GM23338 (cell line): ENCODE measurements around the gene P2RY13. TPM values are rescaled to one million over a fixed set of nuclear protein-coding genes. Genes with fewer than 3 reads are reported as not detected.

Experiments used
- ATAC-seq: fragments of 200-7000 bp; cut with Tn5 transposase; 3 replicates; pipeline ENCODE4 v1.9.1; 2020
- DNase-seq: peaks from one replicate; pipeline ENCODE4 v3.0.0-alpha.2; 2015; ENCODE audit warnings: low spot score
- H2AFZ ChIP-seq: fragments of 200-600 bp; sonication (generic); 2 replicates; pipeline ENCODE4 v1.8.0; 2016; ENCODE audit warnings: antibody characterized with exemption, mild to moderate bottlenecking, moderate library complexity
- H3F3A ChIP-seq: fragments of 200-600 bp; sonication (generic); replicated peaks from 2 replicates; pipeline ENCODE4 v1.8.0; 2017; ENCODE audit warnings: antibody characterized with exemption, mixed run types, low read depth
- H3K27ac ChIP-seq: fragments of 200-600 bp; sonication (generic); 2 replicates; pipeline ENCODE4 v1.6.1; 2016; ENCODE audit warnings: low read depth
- H3K27me3 ChIP-seq: fragments of 200-600 bp; sonication (generic); 2 replicates; pipeline ENCODE4 v1.8.0; 2016; ENCODE audit warnings: mild to moderate bottlenecking, mixed run types, moderate library complexity; ENCODE audit not compliant: insufficient read depth
- H3K36me3 ChIP-seq: fragments of 200-600 bp; sonication (generic); 2 replicates; pipeline ENCODE4 v1.8.0; 2016; ENCODE audit warnings: mild to moderate bottlenecking; ENCODE audit not compliant: insufficient read depth
- H3K4me1 ChIP-seq: fragments of 200-600 bp; sonication (generic); 2 replicates; pipeline ENCODE4 v1.8.0; 2016; ENCODE audit warnings: mild to moderate bottlenecking, moderate library complexity; ENCODE audit not compliant: insufficient read depth
- H3K4me2 ChIP-seq: fragments of 200-600 bp; sonication (generic); 2 replicates; pipeline ENCODE4 v1.7.1; 2017; ENCODE audit warnings: mixed run types
- H3K4me3 ChIP-seq: fragments of 200-600 bp; sonication (generic); 2 replicates; pipeline ENCODE4 v1.6.1; 2016; ENCODE audit warnings: mixed run types
- H3K79me2 ChIP-seq: fragments of 200-600 bp; sonication (generic); replicated peaks from 2 replicates; pipeline ENCODE4 v1.8.0; 2017; ENCODE audit warnings: mild to moderate bottlenecking; ENCODE audit not compliant: insufficient read depth
- H3K9me2 ChIP-seq: fragments of 200-600 bp; sonication (generic); 2 replicates; pipeline ENCODE4 v1.8.0; 2017; ENCODE audit not compliant: insufficient read depth
- H4K20me1 ChIP-seq: fragments of 200-600 bp; sonication (generic); replicated peaks from 2 replicates; pipeline ENCODE4 v1.8.0; 2017; ENCODE audit warnings: mild to moderate bottlenecking; ENCODE audit not compliant: insufficient read depth
- H3K27ac Mint-ChIP-seq: 2 replicates; pipeline ENCODE4 v1.8.0; 2020; ENCODE audit warnings: inconsistent platforms, mild to moderate bottlenecking, moderate library complexity, mixed read lengths
- H3K27me3 Mint-ChIP-seq: 3 replicates; pipeline ENCODE4 v1.8.0; 2022; ENCODE audit warnings: low read depth, mild to moderate bottlenecking, moderate library complexity, mixed read lengths, inconsistent platforms; ENCODE audit not compliant: insufficient read depth, poor library complexity
- H3K36me3 Mint-ChIP-seq: 3 replicates; pipeline ENCODE4 v1.8.0; 2021; ENCODE audit warnings: low read depth, mild to moderate bottlenecking, inconsistent platforms, moderate library complexity, mixed read lengths
- H3K4me1 Mint-ChIP-seq: 3 replicates; pipeline ENCODE4 v1.8.0; 2020; ENCODE audit warnings: mild to moderate bottlenecking, inconsistent platforms, mixed read lengths
- H3K4me3 Mint-ChIP-seq: 3 replicates; pipeline ENCODE4 v1.8.0; 2021; ENCODE audit warnings: moderate library complexity, mild to moderate bottlenecking, inconsistent platforms, mixed read lengths
- H3K9me3 Mint-ChIP-seq: 3 replicates; pipeline ENCODE4 v1.8.0; 2020; ENCODE audit warnings: moderate library complexity, mild to moderate bottlenecking, inconsistent platforms, mixed read lengths
- CTCF ChIP-seq, 2 experiments: fragments of 200-600 bp in 1 of 2; sonication (generic) in 1 of 2; conservative IDR thresholded peaks; 2 replicates each; pipeline versions ENCODE4 v1.5.1 to v1.6.1; 2016 to 2017; ENCODE audit warnings: antibody characterized with exemption in 2 of 2, low read depth in 2 of 2, mild to moderate bottlenecking in 2 of 2, moderate library complexity in 1 of 2
- ETS1 ChIP-seq: IDR thresholded peaks from 2 replicates; pipeline ENCODE4 v1.6.1; 2016; ENCODE audit warnings: antibody characterized with exemption
- EZH2phosphoT487 ChIP-seq: fragments of 200-600 bp; sonication (generic); IDR thresholded peaks from one replicate; pipeline ENCODE4 v1.8.1; 2018; ENCODE audit warnings: antibody characterized with exemption; ENCODE audit not compliant: unreplicated experiment
- POLR2AphosphoS5 ChIP-seq: IDR thresholded peaks from 2 replicates; pipeline ENCODE4 v1.6.1; 2016; ENCODE audit warnings: antibody characterized with exemption, low read depth
- REST ChIP-seq: IDR thresholded peaks from one replicate; pipeline ENCODE4 v1.6.1; 2018; ENCODE audit warnings: antibody characterized with exemption; ENCODE audit not compliant: unreplicated experiment
- STAT1 ChIP-seq: IDR thresholded peaks from one replicate; pipeline ENCODE4 v1.6.1; 2016; ENCODE audit warnings: antibody characterized with exemption; ENCODE audit not compliant: unreplicated experiment
- ZNF114 ChIP-seq: fragments of 250-450 bp; sonication (Bioruptor Pico); IDR thresholded peaks from 2 replicates; pipeline ENCODE4 v1.5.0; 2020; ENCODE audit warnings: mild to moderate bottlenecking, moderate library complexity
- polyA plus RNA-seq: library from polyadenylated mRNA; unstranded; fragments of >200 nt; fragmentation: Nextera tagmentation; extraction: Ambion mirVana; gene quantifications from 2 replicates; pipeline ENCODE4 v1.2.1, GENCODE V29; 2016
- total RNA-seq: library from RNA; depleted of rRNA; stranded (reverse); fragments of >200 nt; shearing (Covaris generic); gene quantifications from 2 replicates; pipeline ENCODE4 v1.2.3, GENCODE V29; 2014

P2RY13 gene
- total and polyA plus RNA-seq, 2 experiments from 2014 or later = 0.68 TPM; not detected in 1

- TF ChIP-seq REST (no peak), POLR2AphosphoS5 (no peak), CTCF (conservative IDR thresholded peaks at IDR 0.05; ENCODE audit: low read depth in 2 of 2) (no peak), ZNF114 (CRISPR knock-in tag) (no peak)
Measured at GRCh38 chr3:151318991-151319390, 10.4 kb downstream of the P2RY13 start (continued).

GRCh38 chr3:151318313-151318712 lies 11.0 kb downstream of the P2RY13 start:
- Mint-ChIP-seq H3K4me1 (peaks cover 38% of the 10 kb centered on the region), H3K27ac (no peak overlapping the region), H3K9me3 (no peaks in the 10 kb centered on the region), H3K27me3 (no peaks in the 10 kb centered on the region), H3K4me3 (no peak overlapping the region), H3K36me3 (peaks cover 4% of the 10 kb centered on the region; the same call in 1 of the 3 replicates)
- Histone ChIP-seq H3K36me3 (no peaks in the 10 kb centered on the region), H3K79me2 (no peaks in the 10 kb centered on the region), H3K27ac (no peak overlapping the region), H3K4me3 (no peak overlapping the region), H3K27me3 (no peaks in the 10 kb centered on the region), H4K20me1 (no peaks in the 10 kb centered on the region), H3F3A (no peaks in the 10 kb centered on the region), H3K4me2 (peak overlapping the region; percentile 8; the same call in 1 of the 2 replicates), H2AFZ (no peak overlapping the region), H3K4me1 (peaks cover 34% of the 10 kb centered on the region), H3K9me2 (no peaks in the 10 kb centered on the region; the same call in 1 of the 2 replicates)
- no peak for ATAC-seq
- no peak for DNase-seq
- TF ChIP-seq REST = no peak
- no peak for TF ChIP-seq ETS1
- TF ChIP-seq STAT1 = no peak
- no peak for TF ChIP-seq EZH2phosphoT487
- no peak for TF ChIP-seq CTCF (conservative IDR thresholded peaks at IDR 0.05; ENCODE audit: low read depth in 2 of 2)
